ENCODE measurements around the gene TET2.
A peak's percentile ranks its signal among the peaks of the same experiment; 100 is the strongest.
"Not testable (repeated sequence)": the region's sequence is repeated elsewhere in the genome, so short reads cannot be mapped to it uniquely, and the experiment has no call there.

Gene TET2

GRCh38 chr4:105291925-105292324 lies 145.2 kb downstream of the TET2 start:
- DNase-seq (ENCODE audit: low read depth) = no peak

GRCh38 chr4:105293360-105293759 lies 146.7 kb downstream of the TET2 start:
- no peak for DNase-seq (ENCODE audit: low read depth)

DNA sequence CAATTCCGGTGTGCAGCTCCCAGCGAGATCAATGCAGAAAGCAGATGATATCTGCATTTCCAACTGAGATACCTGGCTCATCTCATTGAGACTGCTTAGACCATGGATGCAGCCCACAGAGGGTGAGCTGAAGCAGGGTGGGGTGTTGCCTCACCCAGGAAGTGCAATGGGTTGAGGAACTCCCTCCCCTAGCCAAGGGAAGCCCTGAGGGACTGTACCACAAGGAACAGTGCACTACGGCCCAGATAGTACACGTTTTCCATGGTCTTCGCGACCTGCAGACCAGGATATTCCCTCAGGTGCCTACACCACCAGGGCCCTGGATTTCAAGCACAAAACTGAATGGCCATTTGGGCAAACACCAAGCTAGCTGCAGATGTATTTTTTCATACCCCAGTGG lies 150.0 kb downstream of the TET2 start:
- no peak for DNase-seq (ENCODE audit: low read depth)

DNA sequence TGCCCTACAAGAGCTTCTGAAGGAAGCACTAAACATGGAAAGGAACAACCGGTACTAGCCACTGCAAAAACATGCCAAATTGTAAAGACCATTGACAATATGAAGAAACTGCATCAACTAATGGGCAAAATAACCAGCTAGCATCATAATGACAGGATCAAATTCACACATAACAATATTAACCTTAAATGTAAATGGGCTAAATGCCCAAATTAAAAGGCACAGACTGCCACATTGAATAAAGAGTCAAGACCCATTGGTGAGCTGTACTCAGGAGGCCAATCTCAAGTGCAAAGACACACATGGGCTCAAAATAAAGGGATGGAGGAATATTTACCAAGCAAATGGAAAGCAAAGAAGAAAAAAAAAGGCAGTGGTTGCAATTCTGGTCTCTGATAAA lies 152.4 kb downstream of the TET2 start:
- DNase-seq (ENCODE audit: low read depth) = not testable (repeated sequence)

- no peak for DNase-seq (ENCODE audit: low read depth)
Observed at GRCh38 chr4:105304085-105304484, 157.4 kb downstream of the TET2 start.

DNA sequence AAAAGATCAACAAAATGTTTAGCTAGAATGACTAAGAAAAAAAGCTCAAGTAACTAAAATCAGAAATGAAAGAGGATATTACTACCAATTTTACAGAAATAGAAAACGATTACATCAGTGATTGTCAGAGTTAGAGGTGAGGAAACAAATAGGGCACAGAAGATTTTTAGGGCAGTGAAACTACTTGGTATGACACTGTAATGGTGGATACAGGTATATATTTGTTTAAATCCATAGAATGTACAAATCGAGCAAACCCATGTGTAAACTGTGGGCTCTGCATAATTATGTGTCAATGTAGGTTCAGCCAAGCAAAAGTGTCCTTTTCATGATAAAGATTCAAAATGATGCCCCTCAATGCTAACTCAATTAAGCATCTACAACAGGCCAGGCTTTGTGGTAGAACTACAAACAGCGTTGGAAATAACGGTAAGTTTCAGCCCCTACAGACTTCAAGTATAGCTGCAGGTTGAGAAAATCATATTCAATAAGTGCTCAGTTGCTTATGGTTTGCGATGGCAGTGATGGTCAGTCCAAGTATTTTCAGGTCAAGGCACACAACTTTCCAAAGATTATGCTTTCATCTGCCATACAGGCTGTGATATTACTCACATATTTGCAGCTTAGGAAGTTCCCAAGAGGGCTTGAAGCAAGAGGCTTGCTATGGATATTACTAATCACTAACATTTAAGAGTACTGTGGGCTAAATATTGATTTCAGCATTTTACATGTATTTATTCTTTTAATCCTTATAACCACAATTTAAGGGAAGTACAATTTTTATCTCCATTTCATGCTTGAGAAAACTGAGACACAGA lies 158.6 kb downstream of the TET2 start:
- DNase-seq (ENCODE audit: low read depth) = no peak

GRCh38 chr4:105306158-105306781 lies 159.6 kb downstream of the TET2 start:
- DNase-seq (ENCODE audit: low read depth) = peak; percentile 50

GRCh38 chr4:105306820-105307219 lies 160.1 kb downstream of the TET2 start:
- no peak for DNase-seq (ENCODE audit: low read depth)

DNA sequence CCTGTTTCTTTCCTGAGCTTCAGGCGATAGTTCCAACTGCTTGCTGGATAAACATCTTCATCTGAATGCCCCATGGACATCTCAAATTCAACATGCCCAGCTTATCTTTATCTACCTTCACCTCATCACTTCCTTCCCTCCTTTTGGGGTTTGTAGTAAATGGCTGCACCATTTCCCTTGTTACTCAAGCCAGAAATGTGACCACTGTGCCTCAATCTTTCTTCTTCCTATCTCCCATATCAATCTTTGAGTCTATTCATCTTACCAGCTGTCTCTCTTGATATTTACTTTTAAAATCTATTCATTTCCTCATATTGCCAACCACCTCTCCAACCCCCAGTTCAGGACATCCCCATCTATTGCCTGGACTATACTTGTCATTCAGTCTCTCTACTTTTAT lies 171.8 kb downstream of the TET2 start:
- DNase-seq (ENCODE audit: low read depth) = no peak

DNA sequence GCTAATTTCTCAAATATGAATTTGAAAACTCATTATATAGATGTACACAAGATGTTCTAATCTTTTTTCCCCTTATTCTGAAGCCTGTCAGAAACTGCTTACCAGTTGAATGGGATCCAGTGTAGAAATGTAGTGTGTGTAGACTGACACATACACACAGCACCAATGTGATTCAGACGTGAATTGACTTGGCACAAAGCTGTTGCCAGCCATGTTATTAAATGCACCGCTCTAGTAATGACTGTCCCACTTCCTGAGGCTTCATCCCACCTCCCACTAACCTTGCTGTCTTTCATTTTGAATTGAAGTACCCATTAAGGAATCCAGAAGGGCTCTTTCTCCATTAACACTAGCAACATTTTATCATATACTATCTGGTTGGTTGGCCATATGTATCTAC lies 180.5 kb downstream of the TET2 start:
- no peak for DNase-seq (ENCODE audit: low read depth)

- DNase-seq (ENCODE audit: low read depth) = no peak
Observed at GRCh38 chr4:105327956-105328355, 181.3 kb downstream of the TET2 start.

DNA sequence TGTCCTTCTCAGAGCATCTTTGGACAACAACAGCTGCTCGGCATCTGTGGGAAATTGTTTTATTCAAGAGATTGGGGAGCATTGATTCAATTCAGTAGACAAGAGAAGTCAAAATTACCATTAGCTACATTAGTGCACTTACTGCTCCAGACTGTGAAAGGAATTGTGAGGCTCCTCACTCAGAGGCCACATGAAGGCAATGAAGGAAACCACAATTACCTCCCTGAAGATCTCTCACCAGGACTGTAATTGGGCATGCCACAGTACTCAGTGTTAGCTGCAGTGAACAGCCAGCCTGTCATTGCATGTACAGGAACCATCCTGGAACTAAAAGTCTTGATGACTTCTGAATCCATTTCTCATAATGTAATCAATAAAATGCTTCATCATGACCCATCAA lies 182.4 kb downstream of the TET2 start:
- no peak for DNase-seq (ENCODE audit: low read depth)
